ENCODE data around the gene MAP3K6.

GRCh38 chr1:27366113-27366410 is 699 bp downstream of the MAP3K6 start:
- TF ChIP-seq POLR2A (IDR thresholded peaks at IDR 0.05; ENCODE audit: extremely low read depth, insufficient read length) (peak; percentile 56), CTCF (IDR thresholded peaks at IDR 0.05; ENCODE audit: low read depth, low read length) (no peak), MAX (IDR thresholded peaks at IDR 0.05; ENCODE audit: low read depth, low read length) (no peak)
